Astrocyte (in vitro differentiated cells and primary cell): ENCODE data around the gene FOXK2. TPM values are rescaled to one million over a fixed set of nuclear protein-coding genes. Genes with fewer than 3 reads are reported as not detected.
A peak's percentile ranks its signal among the peaks of the same experiment; 100 is the strongest.

Experiments used
- DNase-seq: peaks from one replicate; pipeline ENCODE4 v3.0.0-alpha.2; 2010; ENCODE audit warnings: low read depth
- FAIRE-seq: peaks from 2 replicates; lab custom pipeline; 2011; peaks lifted over from hg19 to GRCh38; lab: Jason Lieb, UNC
- H2AFZ ChIP-seq: 2 replicates; pipeline ENCODE4 v1.6.0; 2012; ENCODE audit warnings: low read depth, low read length, inconsistent platforms
- H3K27ac ChIP-seq: 2 replicates; pipeline ENCODE4 v1.5.1; 2011; ENCODE audit warnings: low read depth, low read length, inconsistent platforms
- H3K27me3 ChIP-seq: 2 replicates; pipeline ENCODE4 v1.6.0; 2011; ENCODE audit warnings: low read length, inconsistent platforms; ENCODE audit not compliant: insufficient read depth
- H3K36me3 ChIP-seq: 2 replicates; pipeline ENCODE4 v1.5.1; 2011; ENCODE audit warnings: low read length, inconsistent platforms; ENCODE audit not compliant: insufficient read depth
- H3K4me1 ChIP-seq: 2 replicates; pipeline ENCODE4 v1.5.1; 2011; ENCODE audit warnings: low read length, inconsistent platforms; ENCODE audit not compliant: insufficient read depth
- H3K4me2 ChIP-seq: 2 replicates; pipeline ENCODE4 v1.6.0; 2012; ENCODE audit warnings: low read length, inconsistent platforms
- H3K4me3 ChIP-seq: 2 replicates; pipeline ENCODE4 v1.5.1; 2011; ENCODE audit warnings: low read depth, mild to moderate bottlenecking, low read length, inconsistent platforms; ENCODE audit not compliant: insufficient read depth
- H3K79me2 ChIP-seq: 2 replicates; pipeline ENCODE4 v1.6.0; 2012; ENCODE audit warnings: mild to moderate bottlenecking, low read length, inconsistent platforms; ENCODE audit not compliant: insufficient read depth
- H3K9ac ChIP-seq: 2 replicates; pipeline ENCODE4 v1.6.0; 2012; ENCODE audit warnings: mild to moderate bottlenecking, low read length, inconsistent platforms
- H3K9me3 ChIP-seq: 2 replicates; pipeline ENCODE4 v1.5.1; 2012; ENCODE audit warnings: low read depth, mild to moderate bottlenecking, low read length, inconsistent platforms; ENCODE audit not compliant: insufficient read depth
- H4K20me1 ChIP-seq: 2 replicates; pipeline ENCODE4 v1.6.0; 2012; ENCODE audit warnings: low read length, inconsistent platforms; ENCODE audit not compliant: insufficient read depth
- H3K27ac Mint-ChIP-seq: one replicate; pipeline ENCODE4 v1.8.0; 2021; ENCODE audit warnings: mild to moderate bottlenecking, mixed read lengths; ENCODE audit not compliant: unreplicated experiment
- H3K27me3 Mint-ChIP-seq: one replicate; pipeline ENCODE4 v1.8.0; 2021; ENCODE audit warnings: low read depth, mixed read lengths; ENCODE audit not compliant: unreplicated experiment
- H3K36me3 Mint-ChIP-seq: one replicate; pipeline ENCODE4 v1.8.0; 2021; ENCODE audit warnings: low read depth, mixed read lengths; ENCODE audit not compliant: unreplicated experiment
- H3K4me1 Mint-ChIP-seq: one replicate; pipeline ENCODE4 v1.8.0; 2021; ENCODE audit warnings: low read depth, mixed read lengths; ENCODE audit not compliant: unreplicated experiment
- H3K4me3 Mint-ChIP-seq: one replicate; pipeline ENCODE4 v1.8.0; 2021; ENCODE audit warnings: mild to moderate bottlenecking, moderate library complexity, mixed read lengths; ENCODE audit not compliant: unreplicated experiment
- H3K9me3 Mint-ChIP-seq: one replicate; pipeline ENCODE4 v1.8.0; 2021; ENCODE audit warnings: mild to moderate bottlenecking, mixed read lengths; ENCODE audit not compliant: unreplicated experiment
- EZH2 ChIP-seq: IDR thresholded peaks from 2 replicates; pipeline ENCODE4 v1.6.1; 2012; ENCODE audit warnings: mild to moderate bottlenecking, low read length, inconsistent platforms; ENCODE audit not compliant: insufficient read depth
- total RNA-seq: library from RNA; stranded (reverse); gene quantifications from 2 replicates; pipeline ENCODE4 v1.2.1, GENCODE V29; 2021
- TF ChIP-seq, protein P1 (sequence below): IDR thresholded peaks from 2 replicates; pipeline ENCODE4 v1.5.1; 2011; ENCODE audit warnings: low read depth, mild to moderate bottlenecking, inconsistent platforms, low read length, moderate library complexity; ENCODE audit not compliant: insufficient read depth

The FOXK2 gene
- total RNA-seq, 1 donor from 2014 or later = 68.0 TPM

DNA sequence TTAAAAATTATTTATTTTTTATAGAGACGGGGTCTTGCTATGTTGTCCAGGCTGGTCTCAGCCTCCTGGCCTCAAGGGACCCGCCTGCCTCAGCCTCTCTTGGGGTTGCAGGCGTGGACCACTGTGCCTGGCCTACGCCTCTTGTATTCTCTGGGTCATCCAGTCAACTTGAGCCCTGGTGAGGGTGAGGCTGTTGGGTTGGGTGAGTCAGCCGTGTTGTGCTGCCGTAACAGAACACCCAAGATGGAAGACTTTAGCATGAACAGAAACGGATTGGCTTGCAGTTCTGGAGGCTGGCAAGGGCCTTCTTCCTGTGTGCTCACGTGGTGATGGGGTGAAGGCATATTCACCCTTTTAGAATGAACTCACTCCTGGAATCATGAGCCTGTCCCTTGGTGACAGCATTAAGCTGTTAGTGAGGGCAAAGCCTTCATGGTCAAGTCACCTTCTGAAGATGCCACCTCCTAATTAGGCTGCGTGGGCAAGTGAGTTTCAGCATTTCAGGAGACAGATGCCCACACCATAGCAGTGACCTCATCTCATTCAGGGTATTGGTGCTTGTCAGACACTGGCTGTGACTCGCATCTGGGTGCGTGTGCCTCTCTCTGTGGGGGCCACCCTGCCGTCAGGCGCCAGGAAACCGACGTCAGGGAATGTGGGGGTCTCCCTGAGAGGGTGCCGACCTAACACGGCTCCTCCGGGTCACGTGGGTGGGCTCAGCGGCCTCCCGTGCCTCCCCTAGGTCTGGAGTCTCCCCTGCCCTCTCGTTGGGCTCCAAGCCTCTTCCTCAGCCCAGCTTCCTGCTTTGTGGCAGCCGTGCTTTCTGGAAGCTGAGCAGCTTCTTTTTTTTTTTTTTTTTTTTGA, 79.0 kb downstream of the FOXK2 start:
- Histone ChIP-seq H3K4me2 (peak overlapping the region; percentile 28), H3K4me1 (peaks cover 27% of the 10 kb centered on the region), H2AFZ (no peak overlapping the region), H3K36me3 (peaks cover 5% of the 10 kb centered on the region), H3K9me3 (no peaks in the 10 kb centered on the region), H3K27me3 (no peaks in the 10 kb centered on the region), H3K9ac (peak overlapping the region; percentile 44), H4K20me1 (peaks cover 4% of the 10 kb centered on the region), H3K4me3 (no peak overlapping the region), H3K79me2 (peaks cover 48% of the 10 kb centered on the region), H3K27ac (peak overlapping the region; percentile 79)
- Mint-ChIP-seq H3K27me3 (no peaks in the 10 kb centered on the region), H3K4me1 (peaks cover 14% of the 10 kb centered on the region), H3K27ac (peak overlapping the region; percentile 5), H3K36me3 (peaks cover 27% of the 10 kb centered on the region), H3K4me3 (no peak overlapping the region), H3K9me3 (no peaks in the 10 kb centered on the region)
- peak; percentile 72 for FAIRE-seq
- no peak for TF ChIP-seq EZH2
- TF ChIP-seq, protein P1, sequence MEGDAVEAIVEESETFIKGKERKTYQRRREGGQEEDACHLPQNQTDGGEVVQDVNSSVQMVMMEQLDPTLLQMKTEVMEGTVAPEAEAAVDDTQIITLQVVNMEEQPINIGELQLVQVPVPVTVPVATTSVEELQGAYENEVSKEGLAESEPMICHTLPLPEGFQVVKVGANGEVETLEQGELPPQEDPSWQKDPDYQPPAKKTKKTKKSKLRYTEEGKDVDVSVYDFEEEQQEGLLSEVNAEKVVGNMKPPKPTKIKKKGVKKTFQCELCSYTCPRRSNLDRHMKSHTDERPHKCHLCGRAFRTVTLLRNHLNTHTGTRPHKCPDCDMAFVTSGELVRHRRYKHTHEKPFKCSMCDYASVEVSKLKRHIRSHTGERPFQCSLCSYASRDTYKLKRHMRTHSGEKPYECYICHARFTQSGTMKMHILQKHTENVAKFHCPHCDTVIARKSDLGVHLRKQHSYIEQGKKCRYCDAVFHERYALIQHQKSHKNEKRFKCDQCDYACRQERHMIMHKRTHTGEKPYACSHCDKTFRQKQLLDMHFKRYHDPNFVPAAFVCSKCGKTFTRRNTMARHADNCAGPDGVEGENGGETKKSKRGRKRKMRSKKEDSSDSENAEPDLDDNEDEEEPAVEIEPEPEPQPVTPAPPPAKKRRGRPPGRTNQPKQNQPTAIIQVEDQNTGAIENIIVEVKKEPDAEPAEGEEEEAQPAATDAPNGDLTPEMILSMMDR = no peak
- peak; percentile 75 for DNase-seq

DNA sequence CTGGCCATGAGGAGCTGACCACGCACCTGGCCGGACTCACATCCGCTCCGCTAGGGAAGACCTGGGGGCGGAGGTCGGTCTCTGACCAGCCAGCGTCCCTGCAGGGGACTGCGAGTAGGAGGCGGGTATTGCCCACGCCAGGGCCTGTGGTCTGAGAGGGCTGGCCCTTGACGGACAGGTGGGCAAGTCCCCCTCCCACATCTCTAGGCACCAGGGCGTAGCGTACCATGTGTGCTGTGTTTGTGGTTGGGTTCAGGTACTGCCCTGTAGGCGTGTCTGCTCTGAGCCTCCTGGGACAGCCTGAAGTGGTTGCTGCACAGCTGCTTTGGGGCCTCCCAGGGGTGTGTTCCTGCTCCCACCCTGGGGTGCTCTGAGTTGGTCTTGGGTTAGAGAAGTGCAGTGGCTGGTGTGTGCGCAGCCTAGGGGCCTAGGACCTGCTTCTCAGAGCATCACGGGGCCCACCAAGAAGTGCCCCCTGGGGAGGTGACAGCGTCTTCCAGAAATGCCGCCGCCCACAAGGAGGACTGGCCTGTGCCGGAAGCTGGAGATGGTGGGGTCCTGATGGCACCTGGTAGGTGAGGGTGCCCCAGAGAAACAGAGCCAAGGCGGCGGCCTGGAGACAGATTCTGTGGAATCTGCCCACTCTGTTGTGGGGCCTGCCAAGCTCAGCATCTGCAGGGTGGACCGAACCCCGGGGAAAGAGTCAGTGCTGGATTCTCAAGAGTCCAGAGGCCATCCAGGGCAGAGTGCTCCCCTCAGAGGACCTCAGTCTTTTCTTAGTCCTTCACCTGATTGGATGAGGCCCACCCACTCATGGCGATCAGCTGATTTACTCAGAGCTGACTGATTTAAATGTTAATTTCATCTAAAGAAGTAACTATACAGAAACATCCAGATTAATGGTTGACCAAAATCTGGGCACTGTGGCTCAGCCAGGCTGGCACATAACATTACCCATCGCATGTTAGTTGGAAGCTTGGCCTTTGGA, 80.4 kb downstream of the FOXK2 start:
- peak overlapping the region; percentile 66 for H3K27ac Mint-ChIP-seq
- TF ChIP-seq, protein P1 = no peak
- no peak for TF ChIP-seq EZH2
- H3K36me3 ChIP-seq = peaks cover 15% of the 10 kb centered on the region
- H4K20me1 ChIP-seq = peaks cover 9% of the 10 kb centered on the region
- H3K9me3 ChIP-seq = no peaks in the 10 kb centered on the region
- no peak overlapping the region for H3K4me3 ChIP-seq
- no peaks in the 10 kb centered on the region for H3K27me3 Mint-ChIP-seq
- no peak overlapping the region for H3K4me2 ChIP-seq
- FAIRE-seq (no peak), DNase-seq (no peak)
- H3K79me2 ChIP-seq = peaks cover 39% of the 10 kb centered on the region
- H3K4me1 Mint-ChIP-seq = peaks cover 14% of the 10 kb centered on the region
- H3K27ac ChIP-seq = no peak overlapping the region
- H3K9me3 Mint-ChIP-seq = no peaks in the 10 kb centered on the region
- peaks cover 35% of the 10 kb centered on the region for H3K36me3 Mint-ChIP-seq
- H3K4me1 ChIP-seq = peaks cover 33% of the 10 kb centered on the region
- H2AFZ ChIP-seq = no peak overlapping the region
- H3K9ac ChIP-seq = no peak overlapping the region
- no peak overlapping the region for H3K4me3 Mint-ChIP-seq
- H3K27me3 ChIP-seq = no peaks in the 10 kb centered on the region
